MM.1S (cell line): ENCODE data around the gene KRTAP3-1.
"Not testable (repeated sequence)": the region's sequence is repeated elsewhere in the genome, so short reads cannot be mapped to it uniquely, and the experiment has no call there.

Source experiments
- EZH2 ChIP-seq: fragments of 300-600 bp; sonication (generic); optimal IDR thresholded peaks from 2 replicates; pipeline ENCODE3; 2017; ENCODE audit warnings: low read depth, mild to moderate bottlenecking, antibody characterized with exemption, low read length, mixed read lengths
- EZH2phosphoT487 ChIP-seq: fragments of 300-600 bp; sonication (generic); IDR thresholded peaks from 2 replicates; pipeline ENCODE4 v1.6.1; 2018; ENCODE audit warnings: antibody characterized with exemption, low read length
- TF ChIP-seq, protein P1 (sequence below): fragments of 300-600 bp; sonication (generic); IDR thresholded peaks from 2 replicates; pipeline ENCODE4 v1.5.1; 2016; ENCODE audit warnings: antibody characterized with exemption, low read length, mixed read lengths

DNA sequence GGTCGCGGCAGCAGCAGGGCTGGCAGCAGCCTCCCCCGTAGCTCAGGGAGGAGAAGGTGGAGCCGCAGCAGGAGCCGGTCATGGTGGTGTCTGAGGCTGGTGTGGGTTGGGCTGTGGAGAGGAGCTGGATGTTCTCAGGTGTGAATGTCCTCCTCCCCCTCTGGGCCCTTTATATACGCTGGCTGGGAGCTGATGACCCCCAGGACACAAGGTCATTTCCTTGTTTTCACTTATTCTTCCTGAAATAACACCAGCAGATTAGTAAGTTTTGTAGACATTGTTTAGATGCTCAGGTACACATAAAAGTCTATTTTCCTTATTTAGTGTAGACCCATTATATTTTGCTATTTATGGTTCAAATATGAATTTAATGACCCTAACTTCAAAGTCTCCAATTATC is 46.2 kb upstream of the KRTAP3-1 start, which contains the start of gene KRTAP2-2:
- TF ChIP-seq EZH2, EZH2phosphoT487: not testable (repeated sequence)
- TF ChIP-seq, protein P1, sequence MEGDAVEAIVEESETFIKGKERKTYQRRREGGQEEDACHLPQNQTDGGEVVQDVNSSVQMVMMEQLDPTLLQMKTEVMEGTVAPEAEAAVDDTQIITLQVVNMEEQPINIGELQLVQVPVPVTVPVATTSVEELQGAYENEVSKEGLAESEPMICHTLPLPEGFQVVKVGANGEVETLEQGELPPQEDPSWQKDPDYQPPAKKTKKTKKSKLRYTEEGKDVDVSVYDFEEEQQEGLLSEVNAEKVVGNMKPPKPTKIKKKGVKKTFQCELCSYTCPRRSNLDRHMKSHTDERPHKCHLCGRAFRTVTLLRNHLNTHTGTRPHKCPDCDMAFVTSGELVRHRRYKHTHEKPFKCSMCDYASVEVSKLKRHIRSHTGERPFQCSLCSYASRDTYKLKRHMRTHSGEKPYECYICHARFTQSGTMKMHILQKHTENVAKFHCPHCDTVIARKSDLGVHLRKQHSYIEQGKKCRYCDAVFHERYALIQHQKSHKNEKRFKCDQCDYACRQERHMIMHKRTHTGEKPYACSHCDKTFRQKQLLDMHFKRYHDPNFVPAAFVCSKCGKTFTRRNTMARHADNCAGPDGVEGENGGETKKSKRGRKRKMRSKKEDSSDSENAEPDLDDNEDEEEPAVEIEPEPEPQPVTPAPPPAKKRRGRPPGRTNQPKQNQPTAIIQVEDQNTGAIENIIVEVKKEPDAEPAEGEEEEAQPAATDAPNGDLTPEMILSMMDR: not testable (repeated sequence)
